HS-27A (cell line): ENCODE data around the gene RAB1B.
"Not testable (repeated sequence)": the region's sequence is repeated elsewhere in the genome, so short reads cannot be mapped to it uniquely, and the experiment has no call there.

Experiments used
- DNase-seq: peaks from one replicate; pipeline ENCODE4 v3.0.0-alpha.2; 2012; ENCODE audit warnings: low read depth, missing footprints

RAB1B gene

DNA sequence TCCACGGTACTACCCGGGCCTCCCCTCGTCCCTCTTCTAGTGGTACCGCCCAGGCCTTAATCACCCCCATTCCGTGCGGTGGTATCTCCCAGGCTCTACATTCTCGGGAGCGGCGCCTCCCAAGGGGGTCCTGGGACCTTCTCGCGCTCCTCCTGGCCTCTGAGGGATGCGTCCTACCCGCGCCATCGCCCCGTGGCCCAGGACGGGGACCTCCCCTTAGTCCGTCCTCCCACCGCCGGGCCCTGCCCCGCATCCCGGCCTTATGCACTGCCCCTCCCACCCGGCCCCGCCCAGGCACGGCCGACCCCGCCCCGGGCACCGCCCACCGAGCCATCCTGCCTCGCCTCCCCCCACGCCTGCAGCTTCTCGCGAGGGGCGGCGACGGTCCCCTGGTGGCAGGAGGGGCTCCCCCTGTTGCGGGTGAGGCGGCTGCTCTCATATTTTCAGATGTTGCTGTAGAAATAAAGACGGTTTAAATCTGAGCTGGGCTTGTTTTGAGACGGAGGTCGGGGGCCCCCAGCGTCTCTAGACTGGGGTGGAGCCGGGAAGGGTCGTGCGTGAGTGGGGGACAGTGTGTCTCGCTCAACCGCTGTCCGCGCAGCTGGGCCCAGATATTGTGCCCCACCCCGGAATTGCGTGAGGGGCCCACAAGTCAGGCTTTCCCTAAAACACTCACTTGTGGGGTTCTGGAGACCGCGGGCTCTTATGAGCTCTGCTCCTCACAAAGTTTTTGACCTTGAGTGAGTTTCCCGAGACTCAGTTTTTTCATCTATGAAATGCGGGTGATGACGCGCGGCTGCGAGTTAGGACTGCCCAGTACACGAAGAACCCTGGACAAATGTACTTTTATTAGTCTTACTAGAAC is 828 bp upstream of the RAB1B start:
- peak; percentile 47 for DNase-seq

DNA sequence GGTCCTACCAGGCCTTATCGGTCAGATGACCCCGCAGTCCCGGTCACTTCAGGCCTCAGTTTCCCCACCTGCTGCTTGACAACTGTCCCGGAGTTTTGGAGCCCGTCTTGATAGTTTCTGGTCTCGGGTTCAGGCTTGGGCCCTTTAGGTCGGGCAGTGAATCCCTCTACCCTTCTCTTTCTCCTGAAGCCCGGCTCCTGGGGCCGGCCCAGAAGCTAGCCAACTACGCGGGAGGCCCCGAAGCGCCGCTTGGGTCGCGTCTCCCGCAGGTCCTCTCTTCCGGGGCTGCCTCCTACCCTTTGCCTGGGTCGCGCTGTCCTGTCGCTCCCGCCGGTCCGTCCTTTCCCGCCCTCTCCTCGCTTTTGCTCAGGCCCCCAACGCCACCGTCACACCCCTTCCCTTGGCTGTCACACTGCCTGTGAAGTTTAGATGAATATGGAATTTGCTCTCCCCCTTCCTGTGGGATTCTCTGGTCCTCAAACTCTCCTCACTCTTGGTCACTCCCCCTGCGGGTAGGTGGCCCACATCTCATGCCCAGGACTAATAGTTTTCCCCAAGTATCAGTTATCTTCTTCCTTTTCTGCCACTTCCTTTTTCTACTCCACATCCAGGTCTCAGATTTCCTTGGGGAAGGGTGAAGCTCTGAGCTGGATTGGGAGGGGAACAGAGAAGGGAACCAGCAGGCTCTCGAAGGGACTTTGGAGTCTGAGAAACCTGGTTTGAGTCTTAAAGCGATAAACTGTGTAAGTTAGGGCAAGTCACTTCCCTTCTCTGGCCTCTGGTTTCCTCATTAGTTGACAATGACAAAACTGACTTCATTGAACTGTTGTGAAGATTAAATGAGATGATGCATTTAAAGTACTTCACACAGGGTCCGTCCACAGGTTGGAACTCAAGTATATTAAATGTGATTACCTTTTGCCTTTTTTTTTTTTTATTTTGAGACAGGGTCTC is 790 bp downstream of the RAB1B start:
- DNase-seq: peak; percentile 51

DNA sequence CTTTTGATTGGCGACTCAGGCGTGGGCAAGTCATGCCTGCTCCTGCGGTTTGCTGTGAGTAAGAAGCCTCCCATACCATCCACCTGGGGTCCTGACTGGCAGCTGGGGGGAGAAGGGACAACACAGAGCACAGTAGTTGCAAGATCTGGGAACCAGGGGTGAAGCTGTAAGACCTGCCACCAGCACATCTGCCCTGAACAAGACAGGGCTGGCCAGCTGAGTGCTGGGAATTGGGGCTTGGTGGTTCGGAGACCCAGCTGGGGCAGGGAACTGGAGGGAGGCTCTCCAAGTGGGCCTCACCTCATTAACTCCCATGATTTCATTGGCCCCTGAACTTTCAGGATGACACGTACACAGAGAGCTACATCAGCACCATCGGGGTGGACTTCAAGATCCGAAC is 3.4 kb downstream of the RAB1B start:
- DNase-seq: no peak

DNA sequence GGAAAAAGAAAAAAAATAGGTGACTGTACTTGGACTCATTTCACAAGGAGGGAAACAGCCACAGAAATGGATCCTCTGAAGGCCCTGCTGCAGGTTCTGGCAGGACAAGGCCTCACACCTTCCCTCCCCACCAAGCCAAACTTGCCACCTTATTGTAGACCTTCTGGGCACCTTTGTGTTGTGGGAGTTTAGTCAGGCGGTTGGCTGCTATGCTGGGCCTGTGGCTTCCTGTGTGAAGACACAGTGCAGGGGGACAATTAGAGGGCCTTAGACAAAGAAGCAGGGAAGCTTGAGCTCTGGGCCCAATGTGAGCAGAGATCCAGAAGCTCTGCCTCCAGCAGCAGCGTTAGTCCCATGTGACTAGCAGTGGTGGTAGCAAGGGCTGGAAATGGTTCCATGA is 4.2 kb downstream of the RAB1B start:
- DNase-seq: no peak

DNA sequence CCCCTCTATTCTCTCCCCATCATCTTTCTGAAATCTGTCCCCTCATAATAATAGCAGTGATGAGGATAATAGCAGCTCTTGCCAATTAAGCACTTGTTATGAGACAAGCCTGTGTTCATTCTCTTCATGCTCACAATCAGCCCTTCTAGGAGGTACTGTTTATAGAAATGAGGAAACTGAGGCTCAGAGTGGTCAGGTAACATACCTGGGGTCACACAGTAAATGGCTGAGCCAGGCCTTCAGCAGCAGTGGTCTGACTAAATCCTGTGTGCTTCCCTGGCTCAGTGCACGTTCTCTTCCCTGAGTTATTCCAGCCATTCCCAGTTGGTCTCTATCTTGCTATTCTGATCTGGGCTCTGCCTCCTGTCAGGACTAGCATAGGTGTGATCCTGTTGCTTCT is 5.8 kb downstream of the RAB1B start:
- no peak for DNase-seq

DNA sequence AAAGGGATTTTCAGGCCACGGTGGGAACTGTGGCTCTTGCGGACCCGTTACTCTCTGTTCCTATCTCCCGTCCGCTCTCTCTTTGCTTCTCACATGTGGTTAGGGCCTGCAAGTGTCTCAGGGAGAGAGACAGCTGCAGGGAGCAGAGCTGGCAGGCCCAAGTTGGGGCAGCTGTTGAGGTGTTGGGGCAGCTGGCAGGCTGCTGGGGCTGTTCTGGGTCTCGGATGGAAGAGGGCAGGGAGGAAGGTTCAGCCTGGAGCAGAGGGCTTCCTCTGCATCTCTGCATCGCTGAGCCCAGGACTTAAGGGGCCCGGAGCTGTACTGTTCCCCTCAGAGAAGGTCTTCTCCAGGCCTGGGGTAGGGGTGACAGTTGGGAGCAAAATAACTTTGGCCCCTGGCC is 7.0 kb downstream of the RAB1B start:
- no peak for DNase-seq

DNA sequence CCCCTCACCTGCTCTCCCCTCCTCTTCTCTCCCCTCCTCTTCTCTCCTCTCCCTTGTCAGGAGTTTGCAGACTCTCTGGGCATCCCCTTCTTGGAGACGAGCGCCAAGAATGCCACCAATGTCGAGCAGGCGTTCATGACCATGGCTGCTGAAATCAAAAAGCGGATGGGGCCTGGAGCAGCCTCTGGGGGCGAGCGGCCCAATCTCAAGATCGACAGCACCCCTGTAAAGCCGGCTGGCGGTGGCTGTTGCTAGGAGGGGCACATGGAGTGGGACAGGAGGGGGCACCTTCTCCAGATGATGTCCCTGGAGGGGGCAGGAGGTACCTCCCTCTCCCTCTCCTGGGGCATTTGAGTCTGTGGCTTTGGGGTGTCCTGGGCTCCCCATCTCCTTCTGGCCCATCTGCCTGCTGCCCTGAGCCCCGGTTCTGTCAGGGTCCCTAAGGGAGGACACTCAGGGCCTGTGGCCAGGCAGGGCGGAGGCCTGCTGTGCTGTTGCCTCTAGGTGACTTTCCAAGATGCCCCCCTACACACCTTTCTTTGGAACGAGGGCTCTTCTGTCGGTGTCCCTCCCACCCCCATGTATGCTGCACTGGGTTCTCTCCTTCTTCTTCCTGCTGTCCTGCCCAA is 7.7 kb downstream of the RAB1B start:
- no peak for DNase-seq

DNA sequence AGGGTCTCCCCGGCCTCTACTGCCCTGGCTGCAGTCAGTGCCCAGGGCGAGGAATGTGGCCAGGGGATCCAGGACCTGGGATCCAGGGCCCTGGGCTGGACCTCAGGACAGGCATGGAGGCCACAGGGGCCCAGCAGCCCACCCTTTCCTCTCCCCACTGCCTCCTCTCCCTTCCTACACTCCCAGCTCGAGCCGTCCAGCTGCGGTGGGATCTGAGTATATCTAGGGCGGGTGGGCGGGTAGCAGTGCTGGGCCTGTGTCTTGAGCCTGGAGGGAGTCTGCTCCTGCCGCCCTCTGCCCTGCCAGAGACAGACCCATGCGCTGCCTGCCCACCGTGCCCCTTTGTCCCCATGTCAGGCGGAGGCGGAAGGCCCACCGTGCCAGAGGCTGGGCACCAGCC is 8.2 kb downstream of the RAB1B start:
- not testable (repeated sequence) for DNase-seq

DNA sequence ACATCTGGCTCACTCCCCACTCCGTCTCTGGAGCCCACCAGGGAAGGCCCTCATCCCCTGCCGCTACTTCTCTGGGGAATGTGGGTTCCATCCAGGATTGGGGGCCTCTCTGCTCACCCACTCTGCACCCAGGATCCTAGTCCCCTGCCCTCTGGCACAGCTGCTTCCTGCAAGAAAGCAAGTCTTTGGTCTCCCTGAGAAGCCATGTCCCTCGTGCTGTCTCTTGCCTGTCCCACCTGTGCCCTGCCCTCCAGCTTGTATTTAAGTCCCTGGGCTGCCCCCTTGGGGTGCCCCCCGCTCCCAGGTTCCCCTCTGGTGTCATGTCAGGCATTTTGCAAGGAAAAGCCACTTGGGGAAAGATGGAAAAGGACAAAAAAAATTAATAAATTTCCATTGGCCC is 8.6 kb downstream of the RAB1B start:
- not testable (repeated sequence) for DNase-seq

DNA sequence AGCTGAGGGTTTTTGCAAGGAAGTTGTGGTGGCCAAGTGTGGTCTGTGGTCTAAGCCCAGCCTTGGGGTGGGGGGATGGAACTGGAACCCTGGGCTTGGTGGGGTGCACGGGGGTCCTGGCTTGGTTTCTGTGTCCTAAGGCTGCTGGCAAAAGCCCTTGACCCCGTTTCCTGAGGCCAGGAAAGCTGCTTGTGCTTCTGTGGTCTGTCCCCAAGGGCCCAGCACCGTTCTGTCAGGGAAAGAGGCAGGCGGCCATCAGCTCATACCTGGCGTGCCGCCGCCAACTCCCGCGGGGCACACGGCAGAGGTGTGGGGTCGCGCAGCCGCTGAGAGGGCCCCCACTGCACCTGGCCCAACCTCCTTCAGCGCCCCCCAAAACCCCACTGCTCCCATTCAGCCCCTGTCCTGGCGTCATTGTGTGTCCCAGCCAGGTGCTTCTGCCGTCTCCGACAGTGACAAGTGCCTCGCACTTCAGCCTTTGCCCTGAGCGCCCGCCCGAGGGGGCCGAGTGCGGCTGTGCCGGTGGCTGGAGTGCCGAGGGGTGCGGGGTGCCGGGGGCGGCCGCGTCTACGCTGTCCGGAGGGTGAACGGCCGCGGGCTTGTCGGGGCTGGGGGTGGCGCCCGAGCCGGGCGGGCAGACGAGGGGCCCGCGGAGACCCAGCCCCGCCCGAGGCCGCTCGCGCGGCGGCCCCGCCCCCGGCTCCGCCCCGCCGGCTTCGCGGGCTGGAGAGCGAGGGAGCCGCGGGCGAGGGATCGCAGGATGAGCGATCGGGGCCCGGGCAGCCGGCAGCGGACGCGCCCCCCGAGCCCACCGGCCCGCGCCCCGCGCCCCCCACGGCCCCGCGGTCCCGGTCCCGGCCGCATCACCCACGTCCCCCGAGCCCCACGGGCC is 9.3 kb downstream of the RAB1B start, which contains the start of gene CNIH2:
Gene CNIH2 (plus strand): TSS at position 705 of the 892 bp plus-strand sequence. CDS start 282 bp downstream, outside the sequence.
- no peak for DNase-seq

DNA sequence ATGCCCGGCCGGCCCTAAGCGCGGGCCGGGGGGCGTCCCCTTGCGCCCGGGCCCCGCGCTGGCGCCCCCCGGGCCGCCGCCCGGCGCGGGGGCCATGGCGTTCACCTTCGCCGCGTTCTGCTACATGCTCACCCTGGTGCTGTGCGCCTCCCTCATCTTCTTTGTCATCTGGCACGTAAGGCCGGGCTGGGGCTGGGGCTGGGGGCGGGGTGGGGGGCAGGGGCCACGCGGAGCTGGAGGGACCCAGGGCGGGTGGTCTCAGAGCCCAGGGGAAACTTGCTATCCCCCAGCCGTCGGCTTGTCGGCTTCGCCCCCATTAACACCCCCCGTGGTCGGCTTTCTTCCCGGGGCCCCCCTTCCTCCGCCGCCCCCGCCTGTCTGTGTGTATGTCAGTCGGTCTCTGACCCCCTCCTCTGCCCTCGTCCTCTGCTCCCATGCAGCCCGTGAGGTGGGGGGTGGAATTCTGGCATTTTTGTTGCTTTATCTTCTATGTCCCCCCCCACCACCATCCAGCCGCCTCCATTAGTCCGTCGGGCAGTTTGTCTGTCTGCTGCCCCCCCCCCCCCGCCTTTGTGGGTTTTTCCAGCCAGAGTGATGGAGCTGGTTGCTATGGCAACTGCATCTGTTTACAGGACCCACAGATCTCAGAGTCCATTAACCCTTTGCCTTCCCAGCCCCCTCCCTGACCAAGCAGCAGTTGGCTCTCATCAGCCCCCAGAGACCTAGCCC is 10.1 kb downstream of the RAB1B start:
- DNase-seq: no peak

DNA sequence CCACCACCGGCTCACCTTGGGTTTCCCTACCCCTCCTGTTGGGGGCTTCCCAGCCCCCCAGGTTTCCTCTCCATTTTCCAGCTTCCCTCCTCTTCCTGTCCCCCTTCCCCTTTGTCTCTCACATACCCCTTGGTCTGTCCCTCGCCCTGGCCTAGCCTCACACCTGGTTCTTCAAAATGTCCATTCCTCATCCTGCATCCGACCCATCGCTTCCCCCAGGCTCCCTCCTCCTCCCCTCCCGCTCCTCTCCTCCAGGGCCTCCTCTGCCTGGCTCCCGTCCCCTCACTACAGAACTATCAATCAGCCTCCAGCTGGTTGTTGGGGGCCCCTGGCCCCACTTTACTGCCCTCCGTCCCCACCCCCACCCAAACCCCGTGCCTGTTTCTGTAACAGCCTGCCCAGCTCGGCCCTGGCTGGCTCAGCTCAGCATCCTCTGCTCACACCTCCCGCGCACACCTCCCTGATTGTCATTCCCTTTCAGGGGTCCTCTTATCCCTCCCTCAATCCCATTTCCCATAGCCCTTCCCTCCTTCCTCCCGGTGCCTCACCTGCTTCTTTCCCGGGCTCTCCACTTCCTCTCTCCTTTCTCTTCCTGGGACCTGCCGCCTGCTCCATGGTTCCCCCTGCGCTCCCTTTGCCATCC is 10.8 kb downstream of the RAB1B start:
- no peak for DNase-seq

DNA sequence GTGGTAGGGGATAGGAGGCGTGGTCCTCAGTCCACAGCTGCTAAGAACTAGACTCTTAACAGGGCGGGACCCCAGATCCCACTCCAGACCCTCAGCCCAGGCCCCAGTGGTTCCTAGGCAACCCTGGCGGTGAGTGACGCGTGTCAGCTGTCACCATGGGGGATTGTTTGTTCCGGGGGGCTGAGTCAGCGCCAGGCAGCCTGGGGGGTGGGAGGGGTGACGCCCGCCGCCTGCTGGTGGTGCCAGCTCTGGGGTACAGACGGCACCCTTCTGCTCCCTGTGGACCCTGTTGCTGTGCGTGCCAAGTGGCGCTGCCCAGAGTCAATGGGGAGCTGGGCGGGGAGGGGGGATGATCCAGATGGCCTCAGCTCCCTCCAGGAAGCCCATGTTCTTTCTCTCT is 12.0 kb downstream of the RAB1B start:
- DNase-seq: no peak

DNA sequence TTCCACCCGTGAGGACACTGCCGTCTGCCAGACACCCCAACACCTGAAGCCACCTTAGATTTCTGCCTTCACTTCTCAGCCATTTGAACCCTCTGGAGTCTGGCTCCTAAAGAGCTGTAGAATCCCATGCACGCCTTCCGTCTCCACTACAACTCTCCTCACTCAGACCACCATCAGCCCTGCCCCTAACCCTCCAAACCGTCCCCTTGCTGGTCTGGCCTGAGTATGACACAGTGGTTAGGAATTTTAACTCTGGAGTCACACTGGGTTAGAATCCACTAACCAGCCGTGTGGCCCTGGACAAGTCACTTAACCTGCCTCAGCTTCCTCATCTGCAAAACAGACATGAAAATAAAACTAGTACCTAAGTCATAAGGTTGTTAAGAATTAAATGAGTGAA is 12.6 kb downstream of the RAB1B start:
- DNase-seq: no peak

DNA sequence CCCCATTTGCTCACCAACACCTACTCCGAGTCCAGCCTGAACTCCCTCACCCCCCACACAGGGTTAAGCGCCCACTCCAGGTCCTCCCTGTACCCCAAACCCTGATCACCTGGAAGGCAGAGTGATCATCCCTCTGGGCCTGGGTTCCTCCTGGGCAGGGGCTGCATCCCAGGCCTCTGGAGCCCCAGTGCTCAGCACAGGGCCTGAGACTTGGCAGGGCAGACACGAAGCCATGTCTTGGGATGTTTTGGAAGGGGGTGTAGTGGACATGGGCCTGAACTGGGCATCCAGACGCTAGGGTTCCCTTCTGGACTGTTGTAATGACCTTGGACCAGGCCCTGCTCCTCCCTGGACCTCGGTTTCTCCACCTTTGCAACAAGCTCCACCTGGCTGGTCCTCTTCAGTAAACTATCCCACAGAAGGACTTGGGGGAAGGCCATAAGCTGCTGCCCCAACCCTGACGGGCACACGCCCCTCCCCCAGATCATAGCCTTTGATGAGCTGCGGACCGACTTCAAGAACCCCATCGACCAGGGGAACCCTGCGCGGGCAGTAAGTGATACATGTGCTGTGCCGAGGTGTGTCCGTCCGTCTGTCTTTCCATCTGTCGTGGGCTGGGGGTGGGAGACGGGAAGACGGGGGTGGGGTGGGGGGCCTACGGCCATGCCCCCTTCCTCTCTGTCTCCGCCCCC is 13.5 kb downstream of the RAB1B start:
- no peak for DNase-seq

DNA sequence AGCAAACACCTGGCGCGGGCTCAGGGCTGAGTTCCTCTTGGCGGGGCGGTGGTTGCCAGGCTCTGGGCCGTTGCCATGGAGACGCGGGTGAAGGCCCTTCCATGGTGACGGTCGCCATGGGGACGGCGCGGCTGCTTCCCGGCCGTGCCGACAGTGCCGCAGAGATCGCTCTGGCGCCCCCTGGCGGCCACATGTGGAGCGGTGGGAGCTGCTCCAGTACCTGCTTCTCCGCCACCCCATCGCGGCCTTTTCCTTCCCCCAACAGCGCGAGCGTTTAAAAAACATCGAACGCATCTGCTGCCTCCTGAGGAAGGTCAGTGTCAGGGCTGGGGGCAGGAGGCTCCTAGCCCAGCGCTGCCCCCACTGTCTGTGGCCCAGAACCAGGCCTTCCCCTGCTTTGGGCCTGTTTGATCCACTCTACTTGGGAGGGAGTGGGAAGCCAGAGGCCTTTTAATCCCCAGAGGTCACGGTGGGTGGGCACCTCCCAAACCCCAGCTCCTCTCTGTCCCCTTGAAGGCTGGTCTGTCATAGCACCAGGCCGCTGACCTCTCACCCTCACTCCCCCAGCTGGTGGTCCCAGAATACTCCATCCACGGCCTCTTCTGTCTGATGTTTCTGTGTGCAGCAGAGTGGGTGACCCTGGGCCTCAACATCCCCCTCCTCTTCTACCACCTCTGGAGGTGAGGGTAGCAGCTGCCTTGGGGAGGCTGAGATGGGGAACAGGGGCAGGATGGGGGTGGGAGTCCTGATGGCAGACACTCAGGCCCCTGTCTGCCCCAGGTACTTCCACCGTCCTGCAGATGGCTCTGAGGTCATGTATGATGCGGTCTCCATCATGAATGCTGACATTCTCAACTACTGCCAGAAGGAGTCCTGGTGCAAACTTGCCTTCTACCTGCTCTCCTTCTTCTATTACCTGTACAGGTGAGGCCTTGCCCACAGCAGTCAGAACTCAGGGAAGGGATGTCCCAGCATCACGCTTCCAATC is 14.3 kb downstream of the RAB1B start:
- no peak for DNase-seq

DNA sequence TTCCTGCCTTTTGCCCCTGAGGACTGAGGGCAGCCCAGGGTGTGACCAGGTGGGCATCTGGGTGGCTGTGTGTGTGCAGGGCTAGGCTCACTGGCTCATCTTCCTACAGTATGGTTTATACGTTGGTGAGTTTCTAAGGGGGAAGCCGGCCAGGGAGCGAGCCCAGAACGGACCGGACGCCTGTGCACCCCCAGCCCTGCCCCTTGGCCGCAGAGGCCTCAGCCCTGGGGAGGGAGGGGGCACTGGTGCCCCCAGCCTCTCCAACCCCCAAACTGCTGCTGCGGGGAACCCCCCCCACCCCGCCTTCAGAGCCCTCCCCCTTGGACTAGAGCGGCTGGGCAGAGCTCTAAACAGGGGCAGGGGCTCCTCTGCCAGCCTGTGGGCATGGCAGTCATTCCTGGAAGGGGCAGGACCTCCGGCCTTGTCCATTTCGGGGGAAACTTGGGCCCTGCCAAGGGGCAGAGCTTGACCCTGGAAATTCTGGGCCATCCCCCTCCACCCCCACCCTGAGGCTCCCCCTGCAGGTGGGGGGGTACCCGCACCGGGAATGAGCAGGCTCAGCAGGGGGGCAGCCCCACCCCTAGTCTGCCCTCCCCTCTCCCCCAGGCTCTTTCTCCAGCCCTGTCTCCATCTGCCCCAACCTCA is 15.1 kb downstream of the RAB1B start:
- DNase-seq: no peak
